HepG2 (cell line): ENCODE results near the gene ESR2. TPM values are rescaled to one million over a fixed set of nuclear protein-coding genes. Genes with fewer than 3 reads are reported as not detected.

Experiments
- ATF3 ChIP-seq: sonication (generic); formaldehyde crosslinking; IDR thresholded peaks from 2 replicates; pipeline ENCODE4 v1.4.0; 2020; ENCODE audit warnings: missing genetic modification reagents
- HOXA7 ChIP-seq: sonication (generic); formaldehyde crosslinking; IDR thresholded peaks from 2 replicates; pipeline ENCODE4 v1.8.1; 2022; ENCODE audit warnings: mild to moderate bottlenecking, missing genetic modification reagents, moderate library complexity
- TP53 ChIP-seq: sonication (generic); formaldehyde crosslinking; conservative IDR thresholded peaks from 2 replicates; pipeline ENCODE4 v1.4.0; 2020; ENCODE audit warnings: missing genetic modification reagents
- U2AF2 ChIP-seq: fragments of 200-400 bp; formaldehyde crosslinking; IDR thresholded peaks from 2 replicates; pipeline ENCODE4 v1.6.1; 2017; ENCODE audit warnings: low read depth, mild to moderate bottlenecking, low read length
- polyA plus RNA-seq, 8 experiments: library from polyadenylated mRNA; depleted of rRNA in 3 of 8; stranded (reverse) in 7 of 8; unstranded in 1 of 8; fragments of >200 nt; fragmentation: Illumina TruSeq in 4 of 8; extraction: Trizol in 4 of 8; gene quantifications; 2 replicates each; pipeline versions ENCODE4 v1.2.1 to v1.2.3, GENCODE V29; 2011 to 2016; ENCODE audit warnings: low read depth in 4 of 8, missing spikeins in 1 of 8, mixed read lengths in 1 of 8; ENCODE audit not compliant: insufficient read depth in 1 of 8
- total RNA-seq, 5 experiments: library from RNA; depleted of rRNA; stranded (reverse); fragments of >200 nt; fragmentation: Illumina TruSeq; extraction: Trizol; gene quantifications; 2 replicates each; pipeline ENCODE4 v1.2.3, GENCODE V29; 2016; ENCODE audit warnings: low read depth in 1 of 5
- TF ChIP-seq, protein P1 (sequence below): sonication (generic); formaldehyde crosslinking; IDR thresholded peaks from one replicate; pipeline ENCODE4 v1.5.1; 2020; ENCODE audit warnings: mild to moderate bottlenecking, missing genetic modification reagents; ENCODE audit errors: not compliant biosample characterization

Gene ESR2
- total and polyA plus RNA-seq, 2 of the 13 experiments (the other 11 are each of a cell fraction or from before 2014, with no cell fraction given), result 0.01 to 0.04 TPM

DNA sequence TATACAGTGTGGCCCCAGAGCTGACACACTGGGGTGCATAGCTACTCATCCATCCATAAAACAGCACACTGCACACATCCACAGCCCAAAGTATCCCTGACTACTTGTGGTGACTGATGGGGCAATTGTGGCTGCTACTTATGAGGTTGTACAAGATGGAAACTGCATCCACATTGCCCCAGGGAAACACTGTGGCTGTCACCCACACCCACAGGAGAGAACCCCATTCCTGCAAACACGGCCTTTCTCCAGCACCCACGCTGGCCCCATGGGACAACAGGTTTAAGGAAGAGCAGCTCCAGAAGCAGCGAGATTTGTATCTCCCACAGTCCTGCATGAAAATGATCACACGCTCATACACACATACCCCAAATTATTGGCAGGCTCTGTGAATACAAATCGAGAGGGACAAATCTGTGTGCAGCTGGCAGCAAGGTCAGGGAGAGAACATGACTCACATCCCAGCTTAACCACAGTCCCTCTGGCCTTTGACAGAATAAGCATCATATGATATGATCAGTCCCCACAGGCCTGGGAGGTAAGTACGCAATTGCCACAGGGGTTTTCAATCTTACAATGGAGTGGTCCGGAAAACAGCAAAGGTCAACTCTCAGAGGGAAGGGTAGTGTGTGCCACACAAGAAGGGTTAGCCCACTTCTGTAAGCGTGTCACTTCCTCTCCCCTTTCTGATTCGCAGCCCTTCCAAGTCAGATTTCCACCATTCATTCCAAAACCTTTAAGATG is 61.9 kb downstream of the ESR2 start (continued):
- TF ChIP-seq, protein P1, sequence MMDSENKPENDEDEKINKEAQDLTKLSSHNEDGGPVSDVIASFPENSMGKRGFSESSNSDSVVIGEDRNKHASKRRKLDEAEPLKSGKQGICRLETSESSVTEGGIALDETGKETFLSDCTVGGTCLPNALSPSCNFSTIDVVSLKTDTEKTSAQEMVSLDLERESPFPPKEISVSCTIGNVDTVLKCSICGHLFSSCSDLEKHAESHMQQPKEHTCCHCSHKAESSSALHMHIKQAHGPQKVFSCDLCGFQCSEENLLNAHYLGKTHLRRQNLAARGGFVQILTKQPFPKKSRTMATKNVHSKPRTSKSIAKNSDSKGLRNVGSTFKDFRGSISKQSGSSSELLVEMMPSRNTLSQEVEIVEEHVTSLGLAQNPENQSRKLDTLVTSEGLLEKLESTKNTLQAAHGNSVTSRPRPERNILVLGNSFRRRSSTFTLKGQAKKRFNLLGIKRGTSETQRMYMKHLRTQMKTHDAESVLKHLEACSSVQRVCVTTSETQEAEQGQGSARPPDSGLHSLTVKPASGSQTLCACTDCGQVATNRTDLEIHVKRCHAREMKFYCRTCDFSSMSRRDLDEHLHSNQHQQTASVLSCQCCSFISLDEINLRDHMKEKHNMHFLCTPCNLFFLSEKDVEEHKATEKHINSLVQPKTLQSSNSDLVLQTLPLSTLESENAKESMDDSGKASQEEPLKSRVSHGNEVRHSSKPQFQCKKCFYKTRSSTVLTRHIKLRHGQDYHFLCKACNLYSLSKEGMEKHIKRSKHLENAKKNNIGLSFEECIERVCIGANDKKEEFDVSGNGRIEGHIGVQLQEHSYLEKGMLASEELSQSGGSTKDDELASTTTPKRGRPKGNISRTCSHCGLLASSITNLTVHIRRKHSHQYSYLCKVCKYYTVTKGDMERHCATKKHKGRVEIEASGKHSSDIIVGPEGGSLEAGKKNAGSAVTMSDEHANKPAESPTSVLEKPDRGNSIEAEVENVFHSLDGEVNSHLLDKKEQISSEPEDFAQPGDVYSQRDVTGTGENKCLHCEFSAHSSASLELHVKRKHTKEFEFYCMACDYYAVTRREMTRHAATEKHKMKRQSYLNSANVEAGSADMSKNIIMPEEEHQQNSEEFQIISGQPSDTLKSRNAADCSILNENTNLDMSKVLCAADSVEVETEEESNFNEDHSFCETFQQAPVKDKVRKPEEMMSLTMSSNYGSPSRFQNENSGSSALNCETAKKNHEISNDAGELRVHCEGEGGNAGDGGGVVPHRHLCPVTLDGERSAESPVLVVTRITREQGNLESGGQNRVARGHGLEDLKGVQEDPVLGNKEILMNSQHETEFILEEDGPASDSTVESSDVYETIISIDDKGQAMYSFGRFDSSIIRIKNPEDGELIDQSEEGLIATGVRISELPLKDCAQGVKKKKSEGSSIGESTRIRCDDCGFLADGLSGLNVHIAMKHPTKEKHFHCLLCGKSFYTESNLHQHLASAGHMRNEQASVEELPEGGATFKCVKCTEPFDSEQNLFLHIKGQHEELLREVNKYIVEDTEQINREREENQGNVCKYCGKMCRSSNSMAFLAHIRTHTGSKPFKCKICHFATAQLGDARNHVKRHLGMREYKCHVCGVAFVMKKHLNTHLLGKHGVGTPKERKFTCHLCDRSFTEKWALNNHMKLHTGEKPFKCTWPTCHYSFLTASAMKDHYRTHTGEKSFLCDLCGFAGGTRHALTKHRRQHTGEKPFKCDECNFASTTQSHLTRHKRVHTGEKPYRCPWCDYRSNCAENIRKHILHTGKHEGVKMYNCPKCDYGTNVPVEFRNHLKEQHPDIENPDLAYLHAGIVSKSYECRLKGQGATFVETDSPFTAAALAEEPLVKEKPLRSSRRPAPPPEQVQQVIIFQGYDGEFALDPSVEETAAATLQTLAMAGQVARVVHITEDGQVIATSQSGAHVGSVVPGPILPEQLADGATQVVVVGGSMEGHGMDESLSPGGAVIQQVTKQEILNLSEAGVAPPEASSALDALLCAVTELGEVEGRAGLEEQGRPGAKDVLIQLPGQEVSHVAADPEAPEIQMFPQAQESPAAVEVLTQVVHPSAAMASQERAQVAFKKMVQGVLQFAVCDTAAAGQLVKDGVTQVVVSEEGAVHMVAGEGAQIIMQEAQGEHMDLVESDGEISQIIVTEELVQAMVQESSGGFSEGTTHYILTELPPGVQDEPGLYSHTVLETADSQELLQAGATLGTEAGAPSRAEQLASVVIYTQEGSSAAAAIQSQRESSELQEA (CRISPR knock-in tag), result no peak
- TF ChIP-seq U2AF2 (no peak), TP53 (CRISPR knock-in tag) (no peak), HOXA7 (no peak), ATF3 (CRISPR knock-in tag) (no peak)
